Keratinocyte (primary cell): ENCODE data around the gene TMEM151B. TPM values are rescaled to one million over a fixed set of nuclear protein-coding genes. Genes with fewer than 3 reads are reported as not detected.

Experiments used
- DNase-seq: peaks from one replicate; pipeline ENCODE4 v3.0.0-alpha.2; 2011; ENCODE audit warnings: low read depth, missing footprints, low spot score
- FAIRE-seq: peaks from 2 replicates; lab custom pipeline; 2011; peaks lifted over from hg19 to GRCh38; lab: Jason Lieb, UNC
- H2AFZ ChIP-seq: 2 replicates; pipeline ENCODE4 v1.6.0; 2012; ENCODE audit warnings: low read length, control low read depth, inconsistent platforms; ENCODE audit not compliant: control insufficient read depth
- H3K27ac ChIP-seq: 2 replicates; pipeline ENCODE4 v1.5.1; 2011; ENCODE audit warnings: low read length; ENCODE audit not compliant: control insufficient read depth, insufficient read depth
- H3K27me3 ChIP-seq: 3 replicates; pipeline ENCODE4 v1.6.0; 2011; ENCODE audit warnings: low read length; ENCODE audit not compliant: control insufficient read depth, insufficient read depth; ENCODE audit errors: extremely low read depth
- H3K36me3 ChIP-seq, 2 experiments: 2 replicates in 1 of 2; 3 replicates in 1 of 2; pipeline ENCODE4 v1.5.1; 2011; ENCODE audit warnings: low read length in 2 of 2, mild to moderate bottlenecking in 1 of 2; ENCODE audit not compliant: control insufficient read depth in 2 of 2, insufficient read depth in 2 of 2; ENCODE audit errors: extremely low read depth in 1 of 2
- H3K4me1 ChIP-seq: 3 replicates; pipeline ENCODE4 v1.5.1; 2011; ENCODE audit warnings: low read length; ENCODE audit not compliant: control insufficient read depth, insufficient read depth; ENCODE audit errors: extremely low read depth
- H3K4me2 ChIP-seq: 3 replicates; pipeline ENCODE4 v1.6.0; 2011; ENCODE audit warnings: low read depth, low read length; ENCODE audit not compliant: control insufficient read depth, insufficient read depth; ENCODE audit errors: extremely low read depth
- H3K4me3 ChIP-seq, 3 experiments: fragments of 200-600 bp in 1 of 3; sonication (generic) in 1 of 3; 2 replicates in 2 of 3; 3 replicates in 1 of 3; pipeline ENCODE4 v1.5.1; 2011 to 2016; ENCODE audit warnings: low read length in 3 of 3, mild to moderate bottlenecking in 3 of 3, control low read depth in 2 of 3, inconsistent platforms in 1 of 3, low read depth in 1 of 3, mixed read lengths in 1 of 3, mixed run types in 1 of 3, moderate library complexity in 1 of 3; ENCODE audit not compliant: control insufficient read depth in 2 of 3, insufficient read depth in 2 of 3; ENCODE audit errors: extremely low read depth in 1 of 3
- H3K79me2 ChIP-seq: 2 replicates; pipeline ENCODE4 v1.6.0; 2012; ENCODE audit warnings: low read length; ENCODE audit not compliant: control insufficient read depth, insufficient read depth
- H3K9ac ChIP-seq: 3 replicates; pipeline ENCODE4 v1.6.0; 2011; ENCODE audit warnings: low read length; ENCODE audit not compliant: control insufficient read depth, insufficient read depth; ENCODE audit errors: extremely low read depth
- H3K9me1 ChIP-seq: 3 replicates; pipeline ENCODE4 v1.6.0; 2011; ENCODE audit warnings: low read length; ENCODE audit not compliant: control insufficient read depth, insufficient read depth; ENCODE audit errors: extremely low read depth
- H3K9me3 ChIP-seq: 2 replicates; pipeline ENCODE4 v1.5.1; 2012; ENCODE audit warnings: low read depth, low read length; ENCODE audit not compliant: control insufficient read depth
- H4K20me1 ChIP-seq: 3 replicates; pipeline ENCODE4 v1.6.0; 2011; ENCODE audit warnings: low read length; ENCODE audit not compliant: control insufficient read depth, insufficient read depth; ENCODE audit errors: extremely low read depth
- EZH2 ChIP-seq: IDR thresholded peaks from one replicate; pipeline ENCODE4 v1.6.1; 2012; ENCODE audit warnings: inconsistent platforms, mild to moderate bottlenecking, low read length, moderate library complexity
- dilution Hi-C: fragments of 300-500 bp; cut with MboI; formaldehyde crosslinking; loops from one replicate; pipeline ENCODE4 v1.7.0; 2020; ENCODE audit warnings: low sequenced_read_pairs; ENCODE audit not compliant: extremely low pct_ligation_motif_present
- polyA plus RNA-seq, 5 experiments: library from polyadenylated mRNA; depleted of rRNA in 3 of 5; stranded (reverse) in 3 of 5; stranded (forward) in 1 of 5; unstranded in 1 of 5; fragments of >200 nt; gene quantifications; 1 replicate in 1 of 5; 2 replicates in 3 of 5; 3 replicates in 1 of 5; pipeline versions ENCODE4 v1.2.1 to v1.2.3, GENCODE V29; 2011 to 2012; ENCODE audit warnings: missing spikeins in 2 of 5, low read depth in 1 of 5, low replicate concordance in 1 of 5
- TF ChIP-seq, protein P1 (sequence below), 3 experiments: IDR thresholded peaks in 1 of 3; conservative IDR thresholded peaks in 1 of 3; optimal IDR thresholded peaks in 1 of 3; 2 replicates in 2 of 3; 3 replicates in 1 of 3; pipeline versions ENCODE3 to v1.5.1; 2011; ENCODE audit warnings: low read length in 3 of 3, mild to moderate bottlenecking in 3 of 3, moderate library complexity in 2 of 3, control low read depth in 1 of 3, inconsistent platforms in 1 of 3; ENCODE audit not compliant: insufficient read depth in 2 of 3; ENCODE audit errors: extremely low read depth in 1 of 3

The TMEM151B gene
- polyA plus RNA-seq, 1 donor (not counting 4 experiments of a cell fraction or from before 2014, with no cell fraction given), result not detected

DNA sequence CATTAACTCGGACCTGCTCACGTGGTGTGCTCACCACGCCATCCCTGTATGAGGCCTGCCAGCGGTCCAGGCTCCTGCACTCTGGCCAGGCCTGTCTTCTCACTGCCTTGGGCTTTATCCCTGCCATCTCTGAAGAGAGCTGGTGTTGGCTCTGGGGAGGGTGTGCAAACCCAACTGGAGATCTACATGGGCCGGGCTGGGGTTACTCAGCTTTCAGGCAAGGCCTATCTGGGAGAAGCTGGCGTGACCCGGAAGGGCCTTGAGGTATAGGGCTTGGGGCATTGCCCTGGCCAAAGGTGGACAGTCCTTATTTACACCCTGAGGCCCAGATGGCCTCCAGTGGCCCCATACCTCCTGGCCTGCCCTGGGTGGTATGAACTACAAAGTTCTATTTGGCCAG is 41.8 kb upstream of the TMEM151B start:
- H3K79me2 ChIP-seq, result peaks cover 22% of the 10 kb centered on the region
- H3K9me1 ChIP-seq, result no peaks in the 10 kb centered on the region
- dilution Hi-C loops, result no loop called here
- H3K4me2 ChIP-seq, result no peak overlapping the region
- H3K4me1 ChIP-seq, result peaks cover 34% of the 10 kb centered on the region
- TF ChIP-seq, protein P1, sequence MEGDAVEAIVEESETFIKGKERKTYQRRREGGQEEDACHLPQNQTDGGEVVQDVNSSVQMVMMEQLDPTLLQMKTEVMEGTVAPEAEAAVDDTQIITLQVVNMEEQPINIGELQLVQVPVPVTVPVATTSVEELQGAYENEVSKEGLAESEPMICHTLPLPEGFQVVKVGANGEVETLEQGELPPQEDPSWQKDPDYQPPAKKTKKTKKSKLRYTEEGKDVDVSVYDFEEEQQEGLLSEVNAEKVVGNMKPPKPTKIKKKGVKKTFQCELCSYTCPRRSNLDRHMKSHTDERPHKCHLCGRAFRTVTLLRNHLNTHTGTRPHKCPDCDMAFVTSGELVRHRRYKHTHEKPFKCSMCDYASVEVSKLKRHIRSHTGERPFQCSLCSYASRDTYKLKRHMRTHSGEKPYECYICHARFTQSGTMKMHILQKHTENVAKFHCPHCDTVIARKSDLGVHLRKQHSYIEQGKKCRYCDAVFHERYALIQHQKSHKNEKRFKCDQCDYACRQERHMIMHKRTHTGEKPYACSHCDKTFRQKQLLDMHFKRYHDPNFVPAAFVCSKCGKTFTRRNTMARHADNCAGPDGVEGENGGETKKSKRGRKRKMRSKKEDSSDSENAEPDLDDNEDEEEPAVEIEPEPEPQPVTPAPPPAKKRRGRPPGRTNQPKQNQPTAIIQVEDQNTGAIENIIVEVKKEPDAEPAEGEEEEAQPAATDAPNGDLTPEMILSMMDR (optimal IDR thresholded peaks at IDR 0.05 in 1 of 3, IDR thresholded peaks at IDR 0.05 in 1 of 3, conservative IDR thresholded peaks at IDR 0.05 in 1 of 3; ENCODE audit: extremely low read depth in 1 of 3, insufficient read depth in 2 of 3, low read length in 3 of 3), result no peak
- H3K27me3 ChIP-seq, result no peaks in the 10 kb centered on the region
- FAIRE-seq, result no peak
- no peak for DNase-seq
- no peak overlapping the region for H3K4me3 ChIP-seq
- no peaks in the 10 kb centered on the region for H4K20me1 ChIP-seq
- peaks cover 14 to 29% of the 10 kb centered on the region in 2 experiments for H3K36me3 ChIP-seq
- no peak overlapping the region for H2AFZ ChIP-seq
- H3K9ac ChIP-seq, result no peak overlapping the region
- no peak overlapping the region for H3K27ac ChIP-seq
- H3K9me3 ChIP-seq, result no peaks in the 10 kb centered on the region

DNA sequence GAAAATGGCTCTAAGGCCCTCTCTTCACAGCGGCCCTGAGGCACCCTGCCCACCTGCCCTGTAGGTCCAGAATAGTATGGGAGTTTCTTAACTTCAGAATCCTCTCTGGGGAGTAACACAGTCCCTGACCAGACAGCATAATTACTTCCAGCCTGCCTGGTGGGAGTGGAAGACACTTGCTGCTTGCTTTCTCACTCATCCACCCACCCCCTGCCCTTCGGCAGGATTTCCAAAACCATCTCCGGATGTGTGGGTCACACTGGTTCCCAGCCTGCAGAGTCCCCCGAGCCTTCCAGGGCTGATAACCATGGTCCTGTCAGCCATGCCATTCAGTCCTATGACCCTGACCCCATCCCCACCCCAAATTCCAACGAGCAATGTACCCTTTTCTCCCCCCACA is 41.4 kb upstream of the TMEM151B start:
- Histone ChIP-seq H3K9me3 (no peaks in the 10 kb centered on the region), H2AFZ (no peak overlapping the region), H4K20me1 (no peaks in the 10 kb centered on the region), H3K9me1 (no peaks in the 10 kb centered on the region), H3K27me3 (no peaks in the 10 kb centered on the region), H3K36me3 (peaks cover 14 to 29% of the 10 kb centered on the region in 2 experiments), H3K9ac (no peak overlapping the region), H3K4me1 (peaks cover 34% of the 10 kb centered on the region), H3K27ac (no peak overlapping the region), H3K4me2 (no peak overlapping the region), H3K79me2 (peaks cover 22% of the 10 kb centered on the region), H3K4me3 (no peak overlapping the region)
- no peak for FAIRE-seq
- TF ChIP-seq, protein P1 (optimal IDR thresholded peaks at IDR 0.05 in 1 of 3, IDR thresholded peaks at IDR 0.05 in 1 of 3, conservative IDR thresholded peaks at IDR 0.05 in 1 of 3; ENCODE audit: extremely low read depth in 1 of 3, insufficient read depth in 2 of 3, low read length in 3 of 3), result no peak
- no peak for TF ChIP-seq EZH2
- no peak for DNase-seq
- dilution Hi-C loops, result no loop called here
